Measurements from ENCODE around the gene SEMA3D.

DNA sequence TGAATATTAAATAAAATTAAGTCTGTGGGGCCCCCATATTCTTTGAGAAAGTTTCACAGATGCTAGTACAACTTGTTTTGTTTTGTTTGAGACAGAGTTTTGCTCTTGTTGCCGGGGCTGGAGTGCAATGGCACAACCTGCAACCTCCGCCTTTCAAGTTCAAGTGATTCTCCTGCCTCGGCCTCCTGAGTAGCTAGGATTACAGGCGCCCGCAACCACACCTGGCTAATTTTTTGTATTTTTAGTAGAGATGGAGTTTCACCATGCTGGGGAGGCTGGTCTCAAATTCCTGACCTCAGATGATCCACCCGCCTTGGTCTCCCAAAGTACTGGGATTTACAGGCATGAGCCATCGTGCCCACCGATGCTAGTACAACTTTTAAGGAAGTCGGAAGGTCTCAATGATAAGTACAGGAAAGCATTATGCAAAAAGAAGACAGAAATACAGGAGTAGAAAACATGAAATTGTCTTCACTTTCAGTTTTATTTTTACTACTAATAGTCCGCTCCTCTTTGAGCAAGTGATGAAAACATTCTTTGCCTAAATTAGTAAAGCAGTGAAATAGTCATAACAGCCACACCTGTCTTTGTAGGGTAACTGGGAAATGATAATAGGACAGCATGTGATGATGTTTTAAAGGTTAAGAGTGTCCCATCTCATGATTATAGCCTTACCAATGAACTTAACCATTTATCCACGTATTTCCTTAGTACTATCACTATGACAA, 147.5 kb downstream of the SEMA3D start:
- TF ChIP-seq CTCF (conservative IDR thresholded peaks at IDR 0.05) (no peak), EZH2 (IDR thresholded peaks at IDR 0.05; ENCODE audit: low read depth) (no peak)
